HG03457 (cell line): ENCODE measurements around the gene MTA1.

Experiments used
- ATAC-seq: cut with Tn5 transposase; IDR thresholded peaks from one replicate; pipeline ENCODE4 v1.9.1; 2021; ENCODE audit warnings: moderate number of reproducible peaks; ENCODE audit not compliant: unreplicated experiment

The MTA1 gene

GRCh38 chr14:105386581-105387529 lies 32.8 kb upstream of the MTA1 start:
- ATAC-seq: no peak

GRCh38 chr14:105387530-105387922 lies 32.1 kb upstream of the MTA1 start:
- ATAC-seq: no peak

DNA sequence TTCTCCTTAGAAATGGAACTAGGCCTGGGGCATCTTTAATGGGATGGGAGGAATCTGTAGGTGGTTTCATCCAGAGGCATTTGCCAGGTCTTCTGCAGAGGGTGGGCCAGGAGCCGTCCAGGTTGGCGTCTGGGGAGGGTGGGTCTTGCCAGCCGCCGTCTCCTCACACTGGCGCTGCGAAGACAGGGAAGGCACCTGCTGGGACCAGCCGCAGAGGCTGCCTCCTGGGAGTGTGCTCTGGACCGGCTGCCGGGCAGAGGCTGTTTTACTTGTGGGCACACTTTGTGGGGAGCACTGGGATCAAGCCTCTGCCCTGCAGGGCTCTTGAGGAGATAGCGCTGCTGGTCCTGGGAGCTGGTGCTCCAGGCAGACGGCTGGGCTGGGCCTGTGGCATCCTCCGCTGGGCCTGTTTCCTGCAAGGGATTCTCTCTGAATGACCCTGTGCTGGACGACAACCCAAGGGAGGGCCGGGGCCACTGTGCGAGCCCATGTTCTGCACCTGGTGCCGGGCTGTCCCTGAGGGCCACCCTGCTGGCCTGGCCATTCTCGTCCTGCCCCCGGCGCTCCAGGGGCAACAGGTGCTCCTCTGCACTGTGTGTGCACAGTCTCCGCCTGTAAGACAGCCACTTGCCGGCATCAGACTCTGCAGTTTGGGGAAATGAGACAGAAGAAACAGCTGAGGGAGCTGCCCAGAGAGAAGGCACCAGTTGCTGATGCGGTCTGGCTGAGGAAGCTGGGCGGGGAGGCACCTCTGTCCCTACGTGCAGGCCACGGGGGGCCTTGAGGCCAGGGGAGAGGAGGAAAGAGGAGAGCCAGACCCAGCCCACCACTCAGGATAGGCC lies 31.3 kb upstream of the MTA1 start:
- no peak for ATAC-seq

DNA sequence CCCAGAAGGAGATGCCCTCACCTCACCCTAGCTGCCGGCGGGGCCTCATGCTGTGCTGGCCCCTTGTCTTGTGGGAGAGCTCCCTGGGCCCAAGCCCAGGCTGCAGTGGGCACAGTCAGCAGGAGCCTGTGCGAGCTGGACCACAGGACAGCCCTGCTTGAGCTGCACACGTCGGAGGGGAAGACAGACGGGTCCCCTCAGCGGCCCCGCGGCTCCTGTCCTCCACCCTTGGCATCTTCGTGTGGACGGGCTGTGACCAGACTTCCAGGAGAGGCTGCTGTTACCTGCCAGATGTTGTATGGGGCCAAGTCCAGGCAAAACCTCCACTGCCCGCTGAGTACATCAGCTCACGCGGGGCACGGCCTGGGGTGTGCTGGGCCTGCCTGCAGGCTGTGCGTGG lies 30.7 kb upstream of the MTA1 start:
- ATAC-seq: no peak

GRCh38 chr14:105389534-105389933 lies 30.1 kb upstream of the MTA1 start:
- no peak for ATAC-seq

- ATAC-seq: no peak
Observed at GRCh38 chr14:105389976-105390848, 29.4 kb upstream of the MTA1 start.

DNA sequence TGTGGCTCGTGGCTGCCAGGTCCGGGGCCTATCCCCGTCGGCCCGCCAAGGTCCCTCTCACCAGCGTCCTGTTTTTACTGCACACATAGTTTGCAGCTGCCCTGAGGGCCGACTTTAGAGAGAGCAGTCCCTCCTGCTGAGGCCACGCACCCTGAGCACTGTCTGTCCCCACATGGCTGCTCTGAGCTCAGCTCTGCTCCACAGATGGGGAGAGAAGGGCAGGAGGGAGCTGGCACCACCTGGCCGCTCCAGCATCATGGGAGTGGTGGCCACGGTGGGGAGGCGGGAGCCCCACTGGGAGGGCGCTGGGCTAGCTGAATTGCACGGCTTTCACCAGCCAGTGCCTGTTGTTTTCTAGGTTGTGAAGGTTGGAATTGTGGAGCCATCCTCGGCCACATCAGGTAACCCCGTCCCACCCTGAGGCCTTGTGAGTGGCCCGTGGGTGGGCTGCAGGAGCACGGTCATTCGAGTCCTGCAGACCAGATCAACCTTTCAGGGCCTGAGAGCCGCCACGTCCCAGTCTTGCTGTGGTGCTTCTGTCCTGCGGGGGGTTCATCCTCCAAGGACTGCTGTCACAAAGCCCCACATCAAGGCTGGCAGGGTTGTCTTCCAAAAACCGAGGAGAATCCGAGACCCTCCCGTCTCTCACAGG lies 28.7 kb upstream of the MTA1 start:
- ATAC-seq: no peak

GRCh38 chr14:105391541-105391940 lies 28.1 kb upstream of the MTA1 start:
- no peak for ATAC-seq

DNA sequence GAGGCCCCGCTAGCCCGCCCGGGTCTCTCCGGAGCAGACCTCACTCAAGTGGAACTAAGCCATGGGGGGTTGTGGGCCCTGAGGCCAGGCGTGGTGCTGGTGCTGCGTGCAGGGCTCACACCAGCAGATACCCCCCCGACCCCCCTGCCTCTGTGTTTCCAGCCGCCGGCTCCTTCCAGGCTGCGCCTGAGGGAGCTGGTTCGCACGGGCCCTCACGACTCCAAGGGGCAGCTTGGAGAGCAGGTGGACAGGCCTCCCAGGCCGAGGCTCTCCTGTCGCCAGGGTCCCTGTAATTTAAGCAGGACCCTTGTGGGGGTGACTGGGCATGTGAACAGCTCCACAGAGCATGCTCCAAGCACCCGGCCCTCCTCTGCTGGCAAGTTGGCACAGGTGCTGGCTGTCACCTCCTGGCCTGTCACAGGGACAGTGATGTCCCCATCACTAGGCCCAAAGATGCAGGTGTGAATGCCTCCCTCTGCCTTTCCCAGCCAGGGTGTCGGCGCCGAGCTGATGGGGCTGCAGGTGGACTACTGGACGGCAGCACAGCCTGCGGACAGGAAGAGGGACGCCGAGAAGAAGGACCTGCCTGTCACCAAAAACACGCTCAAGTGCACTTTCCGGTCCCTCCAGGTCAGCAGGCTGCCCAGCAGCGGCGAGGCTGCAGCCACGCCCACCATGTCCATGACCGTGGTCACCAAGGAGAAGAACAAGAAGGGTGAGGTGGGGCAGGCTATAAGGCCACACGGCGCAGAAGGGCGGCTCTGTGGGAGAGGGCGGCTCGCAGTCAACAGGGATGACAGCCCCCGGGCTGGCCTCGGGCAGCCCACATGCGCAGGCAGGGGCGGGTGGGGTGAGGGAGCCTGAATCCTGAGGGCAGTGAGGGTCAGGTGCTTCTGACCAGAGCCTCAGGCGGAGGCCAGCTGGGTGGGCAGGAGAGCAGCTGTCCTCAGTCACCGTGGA lies 27.2 kb upstream of the MTA1 start:
- ATAC-seq: no peak

GRCh38 chr14:105393151-105393550 lies 26.5 kb upstream of the MTA1 start:
- ATAC-seq: no peak

GRCh38 chr14:105394714-105395537 lies 24.7 kb upstream of the MTA1 start:
- ATAC-seq: no peak

DNA sequence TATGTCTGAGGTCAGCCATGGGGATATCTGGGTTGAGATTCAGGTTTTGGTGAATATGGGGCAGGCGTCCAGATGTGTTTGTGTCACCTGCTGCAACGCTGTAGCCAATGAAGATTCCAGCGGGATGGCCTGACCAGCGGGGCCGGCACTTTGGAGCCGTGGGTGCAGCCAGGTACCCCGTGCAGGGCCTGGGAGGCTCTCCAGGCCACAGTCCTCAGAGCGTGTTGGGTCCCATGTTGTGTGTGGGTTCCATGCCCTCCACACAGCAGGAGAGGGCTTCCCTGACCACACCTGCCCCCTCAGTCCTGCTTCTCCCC lies 24.1 kb upstream of the MTA1 start:
- no peak for ATAC-seq

- no peak for ATAC-seq
Observed at GRCh38 chr14:105397350-105397931, 22.2 kb upstream of the MTA1 start.

GRCh38 chr14:105398044-105398725 lies 21.4 kb upstream of the MTA1 start, which contains the start of gene TEX22:
TEX22 (plus strand) TSS chr14:105398538; CDS start chr14:105399341, 803 bp downstream.
- peak; percentile 63 for ATAC-seq

DNA sequence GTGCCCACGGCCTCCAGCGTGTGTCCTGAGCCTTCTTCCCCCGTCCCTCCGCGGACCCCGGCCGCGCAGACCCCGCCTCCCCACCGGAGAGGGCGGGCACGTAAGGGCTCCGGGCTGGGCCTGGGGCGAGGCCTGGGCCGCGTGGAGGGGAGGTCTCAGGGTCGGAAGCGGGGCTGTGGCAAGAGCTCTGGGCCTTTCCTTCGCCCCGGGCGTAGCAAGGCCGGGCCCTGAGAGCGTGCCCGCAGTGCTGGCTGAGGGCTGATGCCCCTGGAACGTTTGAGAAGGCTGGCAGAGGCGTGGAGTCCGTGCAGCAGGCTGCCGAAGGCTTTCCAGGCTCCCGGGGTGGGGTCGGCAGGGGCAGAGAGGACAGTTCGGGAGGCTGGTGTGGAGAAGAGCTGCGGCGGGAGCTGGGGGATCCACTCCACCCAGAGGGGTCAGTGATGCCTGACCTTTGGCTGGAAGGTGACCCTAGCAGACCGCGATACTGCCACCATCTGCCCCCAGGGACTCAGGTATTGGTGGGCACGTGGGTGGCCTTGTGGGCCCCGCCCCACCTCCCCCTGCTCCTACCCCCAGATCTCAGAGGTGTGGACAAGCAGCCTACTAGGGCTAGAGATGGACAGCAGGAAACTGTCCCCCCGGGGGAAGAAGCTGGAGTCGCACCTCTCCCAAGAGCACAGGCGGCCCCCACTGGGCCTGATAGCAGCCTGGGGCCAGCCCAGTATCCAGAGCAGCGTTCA lies 20.7 kb upstream of the MTA1 start:
- peak; percentile 30 for ATAC-seq

GRCh38 chr14:105399466-105399775 lies 20.2 kb upstream of the MTA1 start:
- no peak for ATAC-seq

DNA sequence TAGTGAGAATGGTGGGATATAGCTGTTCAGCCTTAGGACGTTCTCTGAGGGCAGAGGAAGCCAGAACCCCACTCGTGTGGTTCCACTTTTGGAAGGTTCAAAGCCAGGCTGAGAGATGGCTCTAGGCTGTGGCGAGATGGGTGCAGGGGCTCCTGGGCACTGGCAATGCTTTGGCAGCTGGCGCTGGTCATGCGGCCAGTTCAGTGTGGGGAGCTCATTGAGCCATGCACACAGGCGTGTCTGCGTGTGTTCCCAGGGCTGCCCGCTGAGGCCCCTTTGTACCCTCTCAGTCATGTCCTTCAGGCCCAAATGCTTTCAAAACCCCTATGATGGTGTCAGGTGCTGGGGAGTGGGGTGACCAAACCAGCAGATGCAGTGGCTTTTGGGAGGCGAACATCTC lies 19.6 kb upstream of the MTA1 start:
- ATAC-seq: no peak
